NCI-H1436 (cell line): Measurements from ENCODE around the gene LRFN4.

Source experiments
- DNase-seq: peaks from one replicate; lab custom pipeline; 2025; lab: John Stamatoyannopoulos, UW

Gene LRFN4

GRCh38 chr11:66870616-66871520, 14.0 kb downstream of the LRFN4 start:
- DNase-seq: no peak

- no peak for DNase-seq
These were observed 14.6 kb downstream of the LRFN4 start for GRCh38 chr11:66871521-66871901.

DNA sequence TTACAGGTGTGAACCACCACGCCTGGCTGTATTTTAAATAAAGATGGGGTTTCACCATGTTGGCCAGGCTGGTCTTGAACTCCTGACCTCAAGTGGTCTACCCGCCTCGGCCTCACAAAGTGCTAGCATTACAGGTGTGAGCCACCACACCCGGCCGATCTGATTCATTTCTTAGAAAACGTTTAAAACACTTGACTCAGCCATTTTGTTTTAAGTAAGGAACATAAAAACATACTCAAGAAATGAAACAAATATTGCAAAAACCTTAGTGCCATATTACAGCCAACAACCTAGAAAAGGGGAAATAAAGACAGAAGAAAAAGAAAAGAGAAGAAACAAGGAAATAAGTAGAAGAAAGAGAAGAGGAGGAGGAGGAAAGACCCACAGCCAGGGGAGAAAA, 17.4 kb downstream of the LRFN4 start:
- no peak for DNase-seq

GRCh38 chr11:66875378-66875777, 18.5 kb downstream of the LRFN4 start:
- DNase-seq: no peak

DNA sequence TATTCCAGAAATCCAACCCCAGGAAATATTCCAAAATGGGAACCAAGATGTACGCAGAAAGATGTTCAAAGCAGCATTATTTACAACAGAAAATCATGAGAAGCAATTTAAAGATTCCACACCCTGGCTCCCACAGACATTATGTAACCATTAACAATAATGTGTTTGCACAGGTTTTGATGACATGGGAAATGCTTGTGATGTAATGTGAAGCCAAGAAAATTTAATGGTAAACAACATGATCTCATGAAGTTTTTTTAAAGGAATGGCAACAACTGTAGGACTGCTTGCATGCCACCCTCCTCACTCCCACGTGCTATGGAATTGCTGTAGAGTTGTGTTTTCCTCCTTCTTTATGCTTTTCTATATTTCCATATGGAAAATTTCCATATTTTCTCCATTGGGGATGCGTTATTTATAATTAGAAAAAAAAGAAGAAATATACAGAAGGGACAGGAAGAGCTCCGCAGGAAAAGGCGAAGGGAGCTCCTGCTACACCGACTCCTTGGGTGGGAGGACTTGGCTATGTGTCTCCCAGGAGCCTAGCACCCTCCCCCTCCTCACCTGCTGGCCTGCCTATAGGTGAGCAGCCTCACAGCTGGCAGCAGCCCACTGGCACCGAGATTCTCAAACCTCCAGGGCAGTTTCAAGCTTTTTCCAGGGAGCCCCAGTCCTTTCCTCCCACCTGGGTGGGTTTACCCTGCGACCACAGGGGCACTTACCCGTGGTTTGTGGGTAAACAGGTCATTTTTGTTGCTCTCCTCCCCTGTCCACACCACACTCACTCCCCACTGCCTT, 20.9 kb downstream of the LRFN4 start:
- no peak for DNase-seq

DNA sequence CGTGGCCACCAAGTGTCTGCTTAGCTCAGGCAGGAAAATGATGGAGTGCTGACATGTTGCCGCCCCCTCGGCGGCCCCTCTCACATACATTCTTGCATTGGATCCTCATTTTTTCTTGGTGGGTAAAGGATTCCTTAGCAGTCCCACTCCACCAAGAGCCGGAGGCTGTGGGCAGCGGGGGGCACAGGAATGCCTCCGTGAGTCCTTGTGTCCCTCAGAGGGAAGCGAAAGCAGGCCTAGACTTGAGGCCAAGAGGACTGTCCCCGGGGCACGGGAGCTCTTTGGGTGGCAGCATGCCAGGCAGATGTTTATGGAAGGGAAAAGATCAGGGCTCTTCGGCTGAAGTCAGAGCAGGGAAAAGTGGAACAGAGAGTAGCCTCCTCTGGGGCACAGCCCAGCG, 21.6 kb downstream of the LRFN4 start:
- no peak for DNase-seq

DNA sequence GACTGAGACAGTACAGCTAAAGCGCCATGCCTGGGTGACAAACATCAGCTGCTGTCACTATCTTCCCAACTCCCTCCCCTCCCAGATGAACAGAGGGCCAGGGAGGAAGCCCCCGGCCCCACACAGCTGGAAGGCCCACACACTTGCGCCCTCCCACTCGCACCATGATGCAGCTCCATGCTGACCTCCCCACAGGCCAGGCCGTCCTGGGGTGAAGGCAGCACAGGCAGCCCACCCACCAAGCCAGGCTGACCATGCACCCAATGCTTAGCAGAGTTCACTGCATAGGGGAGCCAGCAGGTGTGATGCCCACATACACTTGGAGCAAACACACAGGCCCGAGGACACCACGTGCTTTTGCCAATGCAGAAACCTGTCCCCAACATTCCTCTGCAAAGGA, 22.1 kb downstream of the LRFN4 start:
- DNase-seq: no peak

GRCh38 chr11:66879583-66879982, 22.7 kb downstream of the LRFN4 start:
- no peak for DNase-seq

DNA sequence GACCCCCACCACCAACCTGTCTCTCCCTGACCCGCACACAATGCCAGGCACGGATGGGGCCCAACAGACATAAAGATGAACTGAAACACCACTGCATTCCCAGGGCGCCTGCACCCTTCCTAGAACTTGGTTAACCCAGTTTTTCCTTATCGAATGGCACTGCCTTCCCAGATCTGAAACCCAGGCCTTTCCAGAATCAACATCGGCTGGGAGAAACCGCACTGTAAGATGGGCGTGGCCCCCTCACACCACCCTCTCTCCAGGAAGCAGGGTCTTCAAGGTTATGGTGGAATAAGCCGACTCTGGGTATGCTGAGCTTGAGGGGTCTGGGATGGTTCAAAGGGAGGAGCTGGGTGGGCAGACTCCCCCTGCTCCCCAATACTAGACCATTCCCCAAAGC, 23.1 kb downstream of the LRFN4 start:
- DNase-seq: no peak

GRCh38 chr11:66880496-66881450, 23.9 kb downstream of the LRFN4 start:
- peak; percentile 76 for DNase-seq

GRCh38 chr11:66881451-66881835, 24.6 kb downstream of the LRFN4 start:
- no peak for DNase-seq

DNA sequence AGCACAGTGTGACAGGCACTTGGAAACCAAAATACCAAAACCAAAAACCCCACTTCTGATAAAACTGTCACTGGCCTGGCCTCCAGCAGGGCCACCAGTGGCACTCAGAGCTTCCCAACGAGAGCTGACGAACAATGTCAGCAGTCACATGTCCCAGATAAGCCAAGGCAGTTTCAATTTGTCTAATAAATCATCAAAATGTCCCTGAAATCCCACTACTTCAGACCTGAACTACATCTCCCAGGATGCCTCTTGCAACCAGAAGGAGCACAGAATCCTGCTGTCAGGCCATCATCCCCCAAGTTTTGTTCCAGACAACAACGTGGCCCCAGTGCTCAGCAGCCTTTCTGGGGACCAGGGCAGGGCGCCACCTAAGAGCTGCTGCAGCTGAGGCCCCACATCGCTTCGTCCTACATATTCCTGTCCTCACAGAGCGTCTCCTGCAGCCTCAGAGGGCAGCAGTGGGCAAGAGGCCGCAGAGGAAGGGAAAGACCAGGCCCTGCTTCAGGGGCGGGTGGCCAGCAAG, 25.1 kb downstream of the LRFN4 start:
- DNase-seq: no peak

GRCh38 chr11:66882561-66883015, 25.7 kb downstream of the LRFN4 start:
- DNase-seq: no peak

- DNase-seq: peak; percentile 59
These were observed 26.4 kb downstream of the LRFN4 start for GRCh38 chr11:66883016-66883965.

DNA sequence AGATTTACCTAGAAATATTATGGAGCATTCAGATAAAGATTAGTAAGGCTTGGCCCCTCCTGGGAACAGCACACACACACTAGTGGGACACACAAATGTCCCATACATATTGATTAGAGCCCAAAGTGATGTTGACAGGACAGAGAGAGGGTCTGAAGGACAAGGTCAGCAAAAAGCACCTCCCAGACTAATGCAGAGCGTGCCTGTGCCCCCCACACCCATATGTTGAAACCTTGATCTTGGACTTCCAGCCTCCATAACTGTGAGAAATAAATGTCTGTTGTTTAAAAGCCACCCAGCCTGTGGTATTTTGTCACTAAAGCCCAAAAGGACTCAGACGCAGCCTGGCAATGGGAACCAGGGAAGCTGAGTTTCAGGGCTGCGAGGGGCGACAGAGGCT, 27.6 kb downstream of the LRFN4 start:
- no peak for DNase-seq

DNA sequence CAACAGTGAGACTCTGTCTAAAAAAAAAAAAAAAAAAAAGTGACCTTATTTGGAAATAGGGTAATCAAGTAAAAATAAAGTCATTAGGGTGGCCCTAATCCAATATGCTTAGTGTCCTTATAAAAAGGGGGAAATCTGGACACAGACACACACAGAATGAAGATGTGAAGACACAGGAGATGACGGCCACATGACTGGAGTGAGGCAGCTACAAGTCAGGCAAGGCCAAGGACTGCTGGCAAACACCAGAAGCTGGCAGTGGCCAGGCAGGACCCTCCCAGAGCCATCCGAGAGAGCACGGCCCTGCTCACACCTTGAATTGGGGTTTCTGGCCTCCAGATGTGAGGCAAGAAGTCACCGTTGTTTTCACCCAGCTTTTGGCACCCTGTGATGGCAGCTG, 28.6 kb downstream of the LRFN4 start:
- DNase-seq: no peak

DNA sequence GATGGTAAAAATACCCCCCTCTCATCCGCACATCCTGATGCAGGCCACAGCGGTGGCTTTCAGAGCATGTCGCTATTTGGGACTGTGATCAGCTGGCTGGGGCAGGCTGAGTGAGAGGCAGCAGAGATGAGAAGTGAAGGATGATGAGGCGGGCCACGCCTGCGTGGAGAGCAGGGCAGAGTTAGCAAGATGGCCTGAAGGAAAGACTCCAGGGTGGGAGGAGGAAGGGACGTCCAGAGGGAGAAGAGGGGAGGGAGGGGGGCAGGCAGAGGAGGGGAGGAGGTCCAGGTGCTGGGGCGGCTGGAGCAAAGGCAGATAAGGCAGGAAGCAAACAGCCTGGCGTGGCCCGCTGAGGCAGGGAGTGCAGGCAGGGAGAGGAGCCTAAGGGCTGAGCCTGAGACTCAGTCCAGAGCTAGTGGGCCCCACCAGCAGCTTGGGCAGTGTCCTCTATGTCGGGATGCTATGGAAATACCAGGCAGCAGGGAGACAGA, 29.1 kb downstream of the LRFN4 start:
- DNase-seq: no peak

DNA sequence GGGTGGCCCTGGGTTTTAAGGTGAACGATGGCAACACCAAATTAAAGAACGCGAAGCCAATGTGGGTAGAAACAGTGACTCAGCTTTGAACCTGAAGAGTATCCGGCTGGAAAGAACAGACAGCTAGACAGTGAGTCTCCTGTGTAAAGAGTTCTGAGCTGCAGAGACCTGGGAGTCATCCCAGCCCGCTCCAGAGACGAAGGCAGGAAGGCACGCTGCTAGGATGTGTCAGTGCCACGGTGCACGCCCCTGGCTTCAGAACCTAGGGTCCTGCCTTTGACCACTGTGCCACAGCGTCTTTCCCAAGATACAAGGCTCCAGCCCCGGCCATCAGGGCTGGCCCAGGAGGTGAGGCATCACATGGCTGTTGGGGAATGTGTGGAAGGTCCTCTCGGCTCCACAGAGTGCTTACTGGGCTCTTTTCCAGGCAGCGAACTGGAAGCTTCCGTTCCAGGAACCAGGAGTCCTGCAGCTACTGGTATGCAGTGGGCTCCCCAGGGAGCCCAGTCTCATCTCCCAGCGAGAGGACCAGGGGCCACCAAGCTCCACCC, 29.9 kb downstream of the LRFN4 start:
- DNase-seq: no peak

DNA sequence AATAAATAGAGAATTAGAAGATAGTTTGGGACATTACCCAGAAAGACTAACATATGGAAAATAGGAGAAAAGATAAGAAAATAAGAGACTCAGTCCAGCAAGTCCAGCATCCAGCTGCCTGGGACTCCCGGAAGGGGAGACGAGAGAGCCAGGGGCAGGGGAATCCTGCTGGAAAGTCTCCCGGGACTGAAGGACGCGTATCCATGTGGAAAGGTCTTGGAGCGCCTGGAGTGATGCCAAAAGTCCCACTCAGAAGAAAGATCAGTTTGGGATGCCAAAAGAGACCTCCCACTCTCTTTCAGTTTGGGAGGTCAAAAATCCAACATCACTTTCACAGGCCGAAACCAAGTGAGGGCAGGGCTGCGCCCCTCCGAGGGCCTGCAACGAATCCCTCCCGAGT, 30.7 kb downstream of the LRFN4 start:
- no peak for DNase-seq

DNA sequence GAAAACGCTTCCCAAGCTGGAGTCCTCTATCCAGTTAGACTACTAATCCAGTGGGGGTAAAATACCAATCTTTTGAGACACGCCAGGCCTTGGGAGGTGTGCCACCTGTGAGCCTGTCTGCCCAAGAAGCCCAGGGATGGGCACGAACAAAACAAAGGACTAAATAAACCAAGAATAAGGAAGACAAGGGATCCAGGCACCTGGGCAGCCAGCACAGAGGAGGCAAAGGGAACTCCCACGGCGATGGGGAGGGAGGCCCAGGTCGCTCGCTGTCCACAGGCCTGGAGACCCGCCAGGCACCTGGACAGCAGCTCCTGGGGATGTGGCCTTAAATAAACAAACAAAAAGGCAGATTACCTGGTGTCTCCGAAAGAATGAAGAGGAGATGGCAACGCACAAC, 31.4 kb downstream of the LRFN4 start:
- no peak for DNase-seq
